GM21526 (cell line): ENCODE measurements around the gene USHBP1.

ENCODE experiments used
- ATAC-seq: cut with Tn5 transposase; IDR thresholded peaks from one replicate; pipeline ENCODE4 v1.9.1; 2021; ENCODE audit warnings: moderate library complexity; ENCODE audit not compliant: unreplicated experiment, low FRiP score

Gene USHBP1

DNA sequence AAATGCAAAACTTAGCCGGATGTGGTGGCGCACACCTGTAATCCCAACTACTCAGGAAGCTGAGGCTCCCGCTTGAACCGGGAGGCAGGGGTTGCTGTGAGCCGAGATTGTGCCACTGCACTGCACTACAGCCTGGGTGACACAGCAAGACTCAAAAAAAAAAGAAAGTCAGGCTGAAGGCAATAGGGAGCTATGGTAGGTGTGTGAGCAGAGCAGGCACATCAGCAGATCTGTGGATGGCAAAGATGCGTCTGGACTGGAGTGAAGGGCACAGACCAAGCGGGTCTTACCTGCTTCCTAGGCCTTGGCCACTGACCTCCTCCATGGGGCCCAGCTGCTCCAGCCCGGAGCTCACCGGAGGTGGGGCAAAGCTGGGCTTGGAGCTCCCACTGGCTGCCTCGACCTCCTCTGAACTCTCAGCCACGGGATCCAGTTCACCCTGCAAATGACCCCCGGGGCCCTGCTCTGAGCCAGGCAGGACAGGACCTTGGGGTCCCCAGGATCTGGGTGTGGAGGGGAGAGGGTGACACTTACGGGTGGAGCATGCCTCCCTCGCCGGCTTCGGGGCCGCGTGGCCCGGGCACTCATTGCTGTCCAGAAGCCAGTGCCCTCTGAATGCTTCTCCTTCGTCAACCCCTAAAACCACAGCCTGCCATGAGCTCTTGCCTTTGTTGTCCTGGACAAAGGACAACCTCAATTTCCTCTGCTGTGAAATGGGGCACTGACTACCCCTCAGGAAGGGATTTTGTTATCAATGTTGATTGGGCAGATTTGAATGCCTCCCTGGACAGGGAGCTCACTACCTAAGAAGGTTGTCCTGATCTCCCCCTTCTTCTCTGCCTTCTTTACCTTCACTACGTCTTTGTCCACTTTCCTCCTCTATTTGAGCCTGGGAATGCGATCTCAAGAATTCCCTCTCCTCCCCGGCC lies 569 bp downstream of the USHBP1 start:
- no peak for ATAC-seq

DNA sequence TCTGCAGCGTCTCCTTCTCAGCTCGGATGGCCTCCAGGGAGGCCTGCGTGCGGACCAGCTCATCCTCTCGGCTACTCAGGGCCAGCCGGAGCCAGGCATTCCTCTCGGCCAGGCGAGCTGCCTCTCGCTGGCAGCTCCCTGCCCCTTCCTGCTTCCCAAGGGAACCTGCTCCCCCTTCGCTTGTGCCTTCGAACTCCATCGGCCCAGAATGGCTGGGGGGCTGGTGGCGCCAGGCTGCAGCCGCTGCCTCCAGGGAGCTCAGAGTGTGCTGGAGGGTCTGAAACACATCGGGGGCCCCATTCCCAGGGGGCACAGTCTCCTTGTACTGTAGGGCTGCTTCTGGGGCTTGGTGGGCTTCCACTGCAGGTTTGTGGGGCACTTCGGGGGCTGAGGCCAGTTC lies 2.0 kb downstream of the USHBP1 start:
- ATAC-seq = no peak

DNA sequence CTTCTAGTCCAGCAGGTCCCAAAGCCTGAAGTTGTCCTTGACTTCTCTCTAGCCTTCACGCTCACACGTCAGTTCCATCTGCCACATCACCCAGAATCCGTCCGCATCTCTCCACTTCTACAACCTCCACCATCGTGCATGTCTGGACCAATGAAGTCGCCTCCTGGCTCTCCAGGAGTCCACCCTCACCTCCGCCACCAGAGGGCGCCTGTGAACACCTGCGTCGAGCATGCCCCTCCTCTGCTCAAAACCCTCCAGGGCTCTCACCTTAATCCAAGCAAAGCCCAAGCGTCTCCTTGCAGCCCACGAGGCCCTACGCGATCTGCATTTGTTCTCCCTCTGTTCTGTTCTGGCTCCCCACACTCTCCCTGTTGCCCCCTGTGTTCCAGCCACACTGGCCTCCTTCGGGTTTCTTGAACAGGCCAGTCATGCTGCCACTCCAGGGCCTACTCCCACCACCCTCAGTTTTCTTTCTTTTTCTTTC lies 3.7 kb downstream of the USHBP1 start:
- ATAC-seq = no peak

DNA sequence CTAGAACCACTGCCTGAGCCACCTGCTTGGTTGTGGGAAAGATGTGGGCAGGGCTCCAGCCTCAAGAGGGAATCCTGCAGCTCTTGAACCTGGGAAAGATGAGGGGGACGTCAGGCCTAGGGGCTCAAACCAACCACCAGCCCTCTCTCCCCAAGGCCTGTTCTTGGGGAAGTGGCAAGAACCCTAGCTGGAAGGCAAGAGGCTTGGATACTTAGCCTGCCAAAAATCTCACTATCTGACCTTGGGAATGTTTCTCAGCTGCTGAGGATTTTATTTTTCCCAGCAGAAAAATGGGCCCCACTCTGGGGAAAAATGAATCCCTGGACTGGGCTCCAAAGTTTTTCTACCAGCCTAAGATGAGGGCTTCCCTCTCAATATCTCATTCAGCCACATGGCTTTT lies 4.6 kb downstream of the USHBP1 start:
- no peak for ATAC-seq

DNA sequence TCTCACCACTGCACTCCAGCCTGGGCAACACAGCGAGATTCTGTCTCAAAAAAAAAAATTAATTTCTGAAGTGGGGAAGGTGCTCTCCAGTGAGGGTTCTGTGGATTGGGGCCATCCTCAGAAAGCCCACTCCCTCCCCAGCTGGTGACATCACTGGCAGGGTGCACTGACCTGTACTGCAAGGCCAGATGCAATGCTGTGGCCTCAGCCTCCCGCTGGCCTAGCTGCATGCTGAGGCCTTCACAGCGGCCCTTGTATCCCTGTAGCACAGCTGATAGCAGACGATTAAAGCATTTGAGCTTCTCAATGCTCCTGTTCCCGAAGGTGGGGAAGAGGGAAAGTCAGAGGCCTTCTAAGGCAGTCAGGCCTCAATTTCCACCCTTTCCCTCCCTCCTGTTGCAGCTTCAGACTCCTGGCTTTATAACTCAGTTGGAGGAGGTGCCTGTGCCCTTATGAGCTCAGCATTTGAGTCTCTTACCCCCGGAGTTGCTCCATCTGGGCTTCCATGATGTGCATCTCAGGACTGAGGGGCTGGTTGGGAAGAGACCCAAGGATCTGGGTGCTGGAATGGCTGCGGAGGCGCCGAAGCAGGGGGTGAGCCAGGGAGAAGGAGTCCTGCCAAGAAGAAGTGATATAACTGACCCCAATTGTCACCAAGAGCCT lies 5.3 kb downstream of the USHBP1 start:
- no peak for ATAC-seq

DNA sequence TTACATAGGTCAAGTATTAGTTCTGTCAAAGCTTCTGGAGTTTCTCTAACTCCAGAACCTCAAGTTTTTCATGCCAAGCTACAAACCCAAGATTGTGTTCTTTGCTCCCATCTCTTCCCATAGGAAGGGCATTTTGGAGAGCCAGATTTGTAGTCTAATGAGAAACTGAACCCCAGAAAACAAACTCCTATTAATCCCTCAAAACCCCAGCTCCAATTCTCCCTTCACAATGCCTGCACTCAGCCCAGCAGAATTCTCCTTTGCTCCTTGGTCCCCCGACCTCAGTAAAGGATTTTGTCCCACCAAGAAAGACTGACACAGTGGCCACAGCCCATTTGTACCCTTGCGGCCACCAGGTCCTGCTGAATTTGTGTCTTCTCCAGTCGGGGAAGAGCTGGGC lies 8.4 kb downstream of the USHBP1 start:
- no peak for ATAC-seq

DNA sequence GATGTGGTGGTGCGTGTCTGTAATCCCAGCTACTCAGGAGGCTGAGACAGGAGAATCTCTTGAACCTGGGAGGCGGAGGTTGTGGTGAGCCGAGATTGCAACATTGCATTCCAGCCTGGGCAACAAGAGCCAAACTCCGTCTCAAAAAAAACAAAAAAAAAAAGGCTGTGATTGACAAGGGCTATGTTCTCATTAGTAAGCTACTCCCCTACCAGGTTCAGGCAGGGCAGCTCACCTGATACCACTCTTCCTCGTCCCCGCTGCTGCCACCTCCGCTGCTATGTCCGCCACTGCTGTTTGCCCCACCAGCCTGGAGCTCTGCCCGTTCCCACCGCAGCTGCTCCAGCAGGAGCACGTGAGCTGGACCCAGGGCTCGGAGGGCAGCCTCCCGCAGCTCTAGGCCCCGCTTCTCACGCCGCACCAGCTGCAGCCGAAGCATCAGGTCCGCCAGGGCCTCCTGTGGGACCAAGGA lies 9.4 kb downstream of the USHBP1 start:
- no peak for ATAC-seq

DNA sequence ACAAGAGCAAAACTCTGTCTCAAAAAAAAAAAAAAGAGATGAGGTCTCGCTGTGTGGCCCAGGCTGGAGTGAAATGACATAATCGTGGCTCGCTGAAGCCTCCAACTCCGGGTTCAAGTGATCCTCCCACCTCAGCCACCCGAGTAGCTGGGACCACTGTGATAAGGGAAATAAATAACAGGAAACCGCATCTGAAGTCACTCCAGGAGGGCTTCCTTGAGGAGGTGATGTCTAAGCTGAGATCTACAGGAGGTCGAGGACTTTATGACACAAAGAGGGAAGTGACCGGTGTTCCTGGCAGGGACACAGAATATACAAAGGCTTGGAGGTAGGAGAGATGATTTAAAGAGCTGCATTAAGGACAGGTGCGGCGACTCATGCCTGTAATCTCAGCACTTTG lies 9.9 kb downstream of the USHBP1 start:
- no peak for ATAC-seq

DNA sequence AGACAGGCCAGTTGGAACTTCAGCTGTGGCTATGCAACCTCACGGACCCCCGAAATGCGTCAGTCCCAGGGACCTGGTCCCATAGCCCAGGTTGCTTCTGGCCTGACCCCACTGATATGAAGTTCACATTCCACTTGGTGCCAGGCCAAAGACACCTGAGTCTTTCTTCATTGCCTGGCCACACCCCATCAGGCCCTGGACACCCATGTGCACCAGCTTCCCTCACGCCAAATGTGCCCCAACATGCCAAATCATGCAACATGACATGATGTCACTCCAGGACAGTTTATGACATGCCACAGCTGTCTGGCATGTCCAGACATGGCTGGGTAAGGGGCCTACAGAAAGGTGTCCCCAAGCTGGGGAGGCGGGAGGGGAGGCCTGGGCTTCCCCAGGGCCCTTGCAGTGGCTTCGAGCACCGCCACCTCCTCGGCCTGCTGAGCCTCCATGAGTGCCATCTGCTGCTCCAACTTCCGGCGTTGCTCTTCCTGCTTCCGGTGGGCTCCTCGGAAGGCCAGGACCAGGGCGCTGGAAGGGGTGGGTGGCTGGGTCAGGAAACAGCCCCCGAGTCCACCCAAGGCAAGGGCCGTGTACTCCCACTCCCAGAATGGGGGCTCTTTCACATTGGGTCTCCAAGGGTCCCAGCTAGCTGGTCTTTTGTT lies 14.5 kb downstream of the USHBP1 start:
- no peak for ATAC-seq

DNA sequence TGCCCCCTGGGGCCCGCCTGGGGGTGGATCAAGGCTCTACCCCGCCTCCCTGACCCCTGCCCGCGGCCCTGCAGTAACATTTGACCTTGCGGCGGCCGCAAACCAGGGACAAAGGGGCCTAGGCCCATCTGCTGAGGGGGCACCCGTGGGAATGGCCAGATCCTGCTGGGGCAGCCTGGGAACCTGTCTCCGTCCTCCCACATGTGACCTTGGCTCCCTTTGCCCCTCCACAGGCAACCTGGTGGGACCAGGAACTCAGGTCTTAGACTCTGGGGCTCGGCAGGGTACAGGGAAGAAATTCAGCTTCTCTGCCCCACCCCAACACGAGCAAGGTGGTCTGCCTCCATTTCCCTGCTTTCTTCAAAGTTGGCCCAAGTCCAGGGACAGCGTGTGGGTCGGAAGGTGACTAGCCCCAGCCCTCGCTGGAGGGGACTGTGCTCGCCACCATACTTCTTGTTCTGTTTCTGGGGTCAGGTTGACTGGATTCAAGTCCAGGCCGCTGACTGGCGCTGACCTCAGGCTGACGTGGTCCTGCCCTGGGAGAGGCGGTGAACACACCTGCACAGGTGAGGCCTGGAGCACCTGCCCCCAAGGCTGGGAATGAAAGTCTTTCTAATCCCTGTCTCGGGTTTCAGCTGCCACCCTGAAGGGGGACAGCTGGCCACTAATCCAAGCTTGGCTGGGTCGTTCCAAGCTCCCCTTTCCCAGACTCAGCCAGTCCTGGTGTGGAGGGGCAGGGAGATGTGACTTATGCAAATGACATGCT lies 16.4 kb downstream of the USHBP1 start:
- ATAC-seq = no peak

DNA sequence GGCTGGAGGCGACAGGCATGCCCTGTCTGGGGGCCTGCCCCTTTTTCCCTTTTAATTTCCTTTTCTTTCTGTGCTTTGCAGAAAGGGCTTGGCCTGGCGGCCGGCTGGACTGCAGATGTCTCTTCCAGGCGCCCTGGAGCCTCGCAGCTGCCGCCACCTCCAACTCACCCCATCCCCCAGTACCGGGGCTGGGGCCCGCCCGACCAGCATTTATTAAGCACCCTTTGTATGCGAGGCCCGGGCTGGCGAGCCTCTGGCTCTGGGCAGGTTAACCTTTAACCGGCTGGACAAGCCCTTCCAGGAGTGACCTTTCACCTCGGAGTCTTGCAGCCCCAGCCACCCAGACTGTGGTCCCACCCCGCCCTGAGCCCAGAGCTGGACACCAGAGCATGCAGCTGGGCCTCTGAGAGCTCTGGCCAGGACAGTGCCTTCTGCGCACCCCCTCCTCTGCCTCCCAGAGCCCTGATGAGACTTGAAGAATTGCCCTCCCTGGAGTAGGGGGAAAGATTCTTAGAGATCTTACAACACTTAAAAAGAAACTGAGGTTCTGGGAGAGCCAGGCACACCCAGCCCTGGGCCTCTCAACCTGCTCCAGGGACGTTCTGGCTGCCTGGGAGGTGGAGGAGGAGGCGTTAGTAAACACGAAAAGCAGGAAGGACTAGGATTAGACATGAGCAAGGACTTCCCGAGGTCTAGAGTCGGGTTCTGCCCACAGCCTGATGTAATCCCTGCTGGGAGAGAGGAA lies 17.7 kb downstream of the USHBP1 start:
- no peak for ATAC-seq

DNA sequence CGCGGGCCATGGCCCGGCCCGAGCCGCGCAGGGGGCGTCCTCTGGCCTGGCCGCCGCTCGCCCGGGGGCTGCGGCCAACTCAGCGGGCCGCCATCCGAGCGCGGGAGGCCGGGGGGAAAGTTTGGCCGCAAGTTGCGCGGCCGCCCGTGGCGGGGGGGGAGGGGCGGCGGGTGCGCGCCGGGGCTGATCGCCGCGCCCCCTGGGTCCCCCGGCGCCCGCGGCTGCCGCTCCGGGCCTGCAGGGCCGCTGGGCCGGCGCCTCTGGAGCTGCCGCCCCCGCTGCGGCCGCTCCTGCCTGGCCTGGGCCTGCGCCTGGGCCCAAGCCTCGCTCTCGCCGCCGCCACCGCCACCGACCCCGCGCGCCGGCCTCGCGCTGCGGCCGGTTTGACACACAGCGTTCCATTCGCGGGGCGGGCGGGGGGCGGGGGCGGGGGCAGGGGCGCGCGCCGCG lies 19.0 kb downstream of the USHBP1 start, which contains the start of gene NR2F6:
TSS of gene NR2F6 (minus strand) at position 385 of the 450 bp plus-strand sequence. CDS start 699 bp downstream, outside the sequence.
- ATAC-seq = peak; percentile 21

DNA sequence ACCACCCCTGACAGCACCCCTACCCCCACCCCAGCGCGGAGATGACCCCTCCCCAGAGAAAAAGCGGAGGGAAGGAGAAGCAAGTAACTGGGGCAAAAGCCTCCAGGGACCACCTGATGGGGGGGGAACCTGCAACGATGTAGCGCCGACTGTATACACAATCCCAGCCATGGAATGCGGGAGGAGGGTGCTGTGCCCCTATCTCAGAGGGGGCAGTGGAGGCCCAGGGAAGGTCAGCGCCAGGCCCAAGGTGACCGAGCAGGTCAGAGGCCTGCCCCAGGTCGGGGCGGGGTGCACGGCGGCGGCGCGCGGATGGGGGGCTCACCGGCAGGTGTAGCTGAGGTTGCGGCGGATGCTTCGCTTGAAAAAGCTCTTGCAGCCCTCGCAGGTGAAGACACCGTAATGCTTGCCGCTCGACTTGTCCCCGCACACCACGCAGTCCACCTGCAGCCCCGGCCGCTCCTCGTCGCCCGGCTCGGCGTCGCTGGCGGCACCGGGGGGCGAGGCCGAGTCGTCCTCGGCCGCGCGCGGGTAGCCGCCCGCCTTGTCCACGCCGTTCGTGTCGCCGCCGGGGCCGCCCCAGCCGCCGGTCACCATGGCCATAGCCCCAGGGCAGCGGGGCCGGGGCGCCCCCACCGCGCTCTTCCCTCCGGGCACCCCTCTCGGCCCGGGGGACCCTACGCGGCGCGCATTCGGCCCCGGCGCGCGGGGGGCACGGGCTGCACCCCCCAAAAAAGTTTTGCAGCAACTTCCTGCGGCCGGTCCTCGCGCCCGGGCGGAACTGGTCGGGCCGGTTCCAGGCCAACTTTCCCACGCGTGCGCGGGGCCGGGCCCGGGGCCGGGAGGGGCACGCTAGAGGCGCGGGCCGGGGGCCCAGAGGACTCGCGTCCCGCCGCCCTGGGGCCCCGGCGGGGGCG lies 19.7 kb downstream of the USHBP1 start:
- ATAC-seq = no peak

DNA sequence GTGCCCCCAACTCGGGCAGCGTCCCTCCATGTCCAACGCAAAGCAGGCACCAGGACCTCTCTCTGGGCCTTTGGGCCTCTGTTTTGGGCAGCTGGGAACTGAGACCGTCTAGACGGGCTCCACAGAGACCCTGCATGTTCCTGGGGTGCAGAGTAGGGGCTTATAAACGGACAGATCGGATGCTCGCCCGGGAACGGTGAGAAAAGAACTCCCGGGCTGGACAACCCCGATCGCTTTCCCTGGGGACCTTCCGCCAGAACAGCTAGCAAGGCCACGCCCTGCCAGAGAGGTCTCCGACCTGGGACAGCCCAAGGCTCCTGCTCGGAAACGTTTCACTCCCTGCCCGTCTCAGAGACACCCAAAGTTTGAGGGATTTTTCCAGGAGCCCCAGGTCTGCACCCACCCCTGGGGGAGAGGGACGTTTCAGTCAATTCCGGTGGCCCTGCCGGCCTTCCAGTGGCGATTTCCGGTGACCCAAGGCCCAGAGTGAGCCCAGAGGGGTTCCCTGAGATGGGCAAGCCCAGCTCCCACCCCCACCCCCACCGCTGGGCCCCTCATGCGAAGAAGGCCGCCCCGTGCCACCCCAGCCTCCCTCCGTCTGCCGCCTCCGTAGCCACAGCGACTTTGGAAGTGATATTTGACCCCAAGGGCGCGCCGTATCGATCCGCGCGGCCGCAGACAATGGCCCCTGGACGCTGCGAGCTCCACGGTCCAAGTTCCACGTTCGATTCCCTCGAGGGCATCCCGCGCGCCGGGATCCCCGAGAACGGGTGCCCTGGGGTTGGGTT lies 20.5 kb downstream of the USHBP1 start:
- ATAC-seq = no peak

DNA sequence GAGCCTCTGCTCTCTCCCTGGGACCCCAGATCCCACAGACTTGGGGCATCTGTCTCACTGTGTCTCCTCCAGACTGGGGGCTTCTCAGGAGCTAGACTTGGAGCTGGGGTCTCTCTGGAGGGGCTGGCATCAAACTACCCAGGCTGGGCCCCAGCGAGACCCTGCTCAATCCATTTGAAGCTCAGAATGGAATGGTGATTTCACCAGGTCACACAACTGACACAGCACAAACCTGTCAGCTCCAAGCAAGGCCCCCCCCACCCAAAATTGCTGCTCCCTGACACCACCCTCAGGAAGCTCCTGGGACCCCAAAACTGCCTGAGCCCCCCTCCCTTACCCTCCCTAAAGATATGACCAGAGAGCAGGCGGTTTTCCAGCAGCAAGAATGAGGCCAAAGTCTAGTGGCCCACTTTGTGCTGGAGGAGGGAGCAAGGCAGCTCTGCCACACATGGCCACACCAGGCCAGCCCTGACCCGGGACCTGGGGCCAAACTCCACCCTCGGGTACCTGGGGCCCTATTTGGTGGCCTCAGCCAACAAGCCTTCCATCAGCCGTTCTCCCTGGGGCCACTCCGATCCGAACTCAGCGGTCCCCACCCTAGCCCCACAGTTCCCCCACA lies 21.2 kb downstream of the USHBP1 start:
- ATAC-seq = no peak

DNA sequence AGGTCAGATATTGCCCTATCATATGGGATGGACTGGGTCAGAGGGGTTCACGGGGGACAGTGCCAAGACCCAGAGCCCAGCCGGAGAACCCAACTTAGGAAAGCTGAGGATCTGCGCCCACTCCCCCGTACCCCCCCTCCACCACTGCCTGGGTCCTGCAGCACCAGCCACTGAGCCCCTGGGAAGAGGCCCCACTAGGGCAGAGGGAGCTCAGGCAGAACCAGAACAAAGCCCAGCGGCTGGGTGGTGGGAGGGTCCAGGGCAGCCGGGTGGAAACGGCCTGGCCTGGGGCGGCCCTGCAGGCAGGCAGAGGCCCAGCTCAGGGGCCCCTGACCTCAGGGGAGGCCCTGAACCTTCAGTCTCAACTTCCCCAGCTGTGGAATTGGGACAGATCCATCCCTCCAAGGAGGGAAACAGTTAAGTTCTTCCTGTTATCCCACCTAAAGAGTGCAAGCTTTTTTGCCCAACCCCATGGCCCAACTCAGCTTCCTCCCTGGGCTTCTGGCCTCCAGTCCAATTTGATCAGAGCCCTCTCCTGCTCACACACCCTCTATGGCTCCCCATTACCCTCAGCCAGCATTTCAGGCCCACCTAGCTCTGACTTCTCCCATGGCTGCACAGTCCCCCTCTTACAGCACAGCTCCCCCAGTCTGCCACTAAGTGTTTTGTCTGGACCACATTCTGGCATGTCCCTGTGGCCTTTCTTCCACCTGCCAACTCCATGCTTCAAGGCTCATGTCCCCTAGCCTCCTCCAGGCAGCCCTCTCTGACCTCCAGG lies 21.9 kb downstream of the USHBP1 start:
- ATAC-seq = no peak
